Cardiac muscle cell (in vitro differentiated cells and primary cell): ENCODE data around the gene RUNX2. TPM values are rescaled to one million over a fixed set of nuclear protein-coding genes. Genes with fewer than 3 reads are reported as not detected.
A peak's percentile ranks its signal among the peaks of the same experiment; 100 is the strongest.

Source experiments
- DNase-seq, 2 donors: peaks; one replicate each; pipeline versions ENCODE4 v3.0.0 to v3.0.0-alpha.2; 2010 to 2017; ENCODE audit warnings: low read depth in 1 of 2, low spot score in 1 of 2
- H3K27ac ChIP-seq: fragments of 200-600 bp; sonication (generic); 2 replicates; pipeline ENCODE4 v1.5.1; 2016
- H3K27me3 ChIP-seq: fragments of 200-600 bp; sonication (generic); 2 replicates; pipeline ENCODE4 v1.6.0; 2016; ENCODE audit warnings: control low read depth
- H3K36me3 ChIP-seq: fragments of 200-600 bp; sonication (generic); 2 replicates; pipeline ENCODE4 v1.5.1; 2016; ENCODE audit warnings: control low read depth
- H3K4me1 ChIP-seq: fragments of 200-600 bp; sonication (generic); 2 replicates; pipeline ENCODE4 v1.8.1; 2017; ENCODE audit warnings: low read depth, mild to moderate bottlenecking, mixed run types
- H3K4me3 ChIP-seq: fragments of 200-600 bp; sonication (generic); 2 replicates; pipeline ENCODE4 v1.5.1; 2016; ENCODE audit warnings: mild to moderate bottlenecking
- H3K9me3 ChIP-seq: fragments of 200-600 bp; sonication (generic); 2 replicates; pipeline ENCODE4 v1.5.1; 2017; ENCODE audit warnings: low read depth, mild to moderate bottlenecking, control low read depth
- CTCF ChIP-seq: IDR thresholded peaks from 2 replicates; pipeline ENCODE4 v1.5.1; 2012; ENCODE audit warnings: low read depth, mild to moderate bottlenecking, low read length
- polyA plus RNA-seq: library from polyadenylated mRNA; unstranded; fragments of >200 nt; fragmentation: Nextera tagmentation; extraction: Ambion mirVana; gene quantifications from 2 replicates; pipeline ENCODE4 v1.2.1, GENCODE V29; 2016
- total RNA-seq: library from RNA; depleted of rRNA; stranded (reverse); fragments of >200 nt; gene quantifications from 2 replicates; pipeline ENCODE4 v1.2.3, GENCODE V29; 2016

Gene RUNX2
- total and polyA plus RNA-seq, 2 experiments from 2014 or later = 1.6 to 1.9 TPM

GRCh38 chr6:45540375-45540920 lies 212.3 kb downstream of the RUNX2 start:
- Histone ChIP-seq H3K4me1 (peaks cover 13% of the 10 kb centered on the region), H3K9me3 (no peaks in the 10 kb centered on the region), H3K27me3 (no peaks in the 10 kb centered on the region), H3K36me3 (no peaks in the 10 kb centered on the region), H3K27ac (no peak overlapping the region), H3K4me3 (no peak overlapping the region)
- TF ChIP-seq CTCF = no peak
- DNase-seq = no peak

- H3K4me3 ChIP-seq = no peak overlapping the region
These were observed 213.8 kb downstream of the RUNX2 start for GRCh38 chr6:45541934-45542333.

GRCh38 chr6:45543298-45544235 lies 215.4 kb downstream of the RUNX2 start:
- H3K9me3 ChIP-seq = no peaks in the 10 kb centered on the region
- no peaks in the 10 kb centered on the region for H3K36me3 ChIP-seq
- no peak overlapping the region for H3K4me3 ChIP-seq
- peaks cover 13% of the 10 kb centered on the region for H3K4me1 ChIP-seq
- peak in 1 of 2 donors; percentile 56 for DNase-seq
- no peak for TF ChIP-seq CTCF
- H3K27ac ChIP-seq = no peak overlapping the region
- no peaks in the 10 kb centered on the region for H3K27me3 ChIP-seq

More at GRCh38 chr6:45541934-45542333, 213.8 kb downstream of the RUNX2 start:
- DNase-seq = peak in 1 of 2 donors; percentile 33
- Histone ChIP-seq H3K36me3 (no peaks in the 10 kb centered on the region), H3K4me1 (peaks cover 13% of the 10 kb centered on the region), H3K27ac (no peak overlapping the region), H3K9me3 (no peaks in the 10 kb centered on the region), H3K27me3 (no peaks in the 10 kb centered on the region)
- TF ChIP-seq CTCF = no peak

DNA sequence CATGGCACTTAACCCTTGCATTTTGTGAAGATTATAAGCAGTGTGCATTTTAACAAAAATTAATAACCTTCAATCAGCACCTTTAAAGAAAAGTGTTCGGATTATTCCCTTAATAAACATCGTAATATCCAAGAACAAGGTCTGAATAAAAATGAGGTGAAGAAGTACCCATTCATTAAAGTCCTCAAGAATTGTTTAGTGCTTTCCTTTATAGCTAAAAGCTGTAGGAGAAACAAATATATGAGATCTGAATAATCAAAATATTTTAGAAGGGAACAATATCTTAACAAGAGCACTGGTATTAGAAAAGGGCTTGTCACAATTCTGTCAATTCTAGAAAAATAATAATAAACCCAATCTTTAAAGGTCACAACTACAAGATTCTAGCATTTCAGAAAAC lies 217.3 kb downstream of the RUNX2 start:
- no peak overlapping the region for H3K4me3 ChIP-seq
- H3K4me1 ChIP-seq = peaks cover 13% of the 10 kb centered on the region
- TF ChIP-seq CTCF = no peak
- no peaks in the 10 kb centered on the region for H3K27me3 ChIP-seq
- no peaks in the 10 kb centered on the region for H3K36me3 ChIP-seq
- no peak overlapping the region for H3K27ac ChIP-seq
- no peak for DNase-seq
- H3K9me3 ChIP-seq = no peaks in the 10 kb centered on the region

- TF ChIP-seq CTCF = no peak
- no peaks in the 10 kb centered on the region for H3K4me1 ChIP-seq
- no peak for DNase-seq
These were observed 220.8 kb downstream of the RUNX2 start for GRCh38 chr6:45548657-45549515.

More at GRCh38 chr6:45548657-45549515, 220.8 kb downstream of the RUNX2 start:
- Histone ChIP-seq H3K9me3 (no peaks in the 10 kb centered on the region), H3K4me3 (no peak overlapping the region), H3K27me3 (no peaks in the 10 kb centered on the region), H3K27ac (no peak overlapping the region), H3K36me3 (no peaks in the 10 kb centered on the region)
